Measurements from ENCODE around the gene RLF.

- TF ChIP-seq CTCF (IDR thresholded peaks at IDR 0.05) (no peak), POLR2A (IDR thresholded peaks at IDR 0.05) (no peak)
Measured at GRCh38 chr1:40257688-40258444, 96.7 kb downstream of the RLF start, which contains the start of gene ZMPSTE24.
